Hepatocyte (in vitro differentiated cells): Measurements from ENCODE around the gene ANTXR2. TPM values are rescaled to one million over a fixed set of nuclear protein-coding genes. Genes with fewer than 3 reads are reported as not detected.
A peak's percentile ranks its signal among the peaks of the same experiment; 100 is the strongest.

Experiments
- DNase-seq: peaks from one replicate; pipeline ENCODE4 v3.0.0-alpha.2; 2016; ENCODE audit warnings: low spot score
- H2AFZ ChIP-seq: fragments of 200-600 bp; sonication (generic); 2 replicates; pipeline ENCODE4 v1.6.0; 2016; ENCODE audit warnings: antibody characterized with exemption, mild to moderate bottlenecking
- H3K27ac ChIP-seq: fragments of 200-600 bp; sonication (generic); 2 replicates; pipeline ENCODE4 v1.5.1; 2016; ENCODE audit warnings: mild to moderate bottlenecking
- H3K27me3 ChIP-seq: fragments of 200-600 bp; sonication (generic); 2 replicates; pipeline ENCODE4 v1.6.1; 2016
- H3K36me3 ChIP-seq: fragments of 200-600 bp; sonication (generic); replicated peaks from 2 replicates; pipeline ENCODE4 v1.5.1; 2016; ENCODE audit warnings: low read depth; ENCODE audit not compliant: insufficient read depth
- H3K4me1 ChIP-seq: fragments of 200-600 bp; sonication (generic); 2 replicates; pipeline ENCODE4 v1.5.1; 2016; ENCODE audit warnings: mild to moderate bottlenecking, moderate library complexity; ENCODE audit not compliant: insufficient read depth
- H3K4me2 ChIP-seq: fragments of 200-600 bp; sonication (generic); 2 replicates; pipeline ENCODE4 v1.6.0; 2016
- H3K4me3 ChIP-seq: fragments of 200-600 bp; sonication (generic); 2 replicates; pipeline ENCODE4 v1.5.1; 2016; ENCODE audit warnings: mild to moderate bottlenecking
- H3K79me2 ChIP-seq: fragments of 200-600 bp; sonication (generic); 2 replicates; pipeline ENCODE4 v1.6.0; 2017; ENCODE audit warnings: mild to moderate bottlenecking
- H3K9me2 ChIP-seq: fragments of 200-600 bp; sonication (generic); replicated peaks from 2 replicates; pipeline ENCODE4 v1.6.0; 2017; ENCODE audit warnings: mild to moderate bottlenecking; ENCODE audit not compliant: insufficient read depth
- H3K9me3 ChIP-seq: fragments of 200-600 bp; sonication (generic); 2 replicates; pipeline ENCODE4 v1.5.1; 2016; ENCODE audit warnings: low read depth, mild to moderate bottlenecking
- H4K20me1 ChIP-seq: fragments of 200-600 bp; sonication (generic); 2 replicates; pipeline ENCODE4 v1.6.0; 2016; ENCODE audit warnings: mild to moderate bottlenecking; ENCODE audit not compliant: insufficient read depth, poor library complexity, severe bottlenecking
- EZH2 ChIP-seq: fragments of 200-600 bp; sonication (generic); IDR thresholded peaks from 2 replicates; pipeline ENCODE4 v1.6.1; 2016; ENCODE audit warnings: antibody characterized with exemption, mild to moderate bottlenecking, borderline replicate concordance
- EZH2phosphoT487 ChIP-seq: fragments of 200-600 bp; sonication (generic); IDR thresholded peaks from one replicate; pipeline ENCODE4 v1.6.1; 2018; ENCODE audit warnings: antibody characterized with exemption, mild to moderate bottlenecking, low read depth, moderate library complexity; ENCODE audit not compliant: unreplicated experiment, severe bottlenecking
- WGBS: methylation state at CpG from one replicate; pipeline ENCODE4 v1.1.6; 2016; ENCODE audit warnings: low lambda C conversion rate; ENCODE audit errors: missing lambda C conversion rate; 5-methylcytosine and 5-hydroxymethylcytosine counted together
- polyA plus RNA-seq: library from polyadenylated mRNA; unstranded; fragments of >200 nt; fragmentation: Nextera tagmentation; extraction: Ambion mirVana; gene quantifications from 2 replicates; pipeline ENCODE4 v1.2.1, GENCODE V29; 2016
- total RNA-seq: library from RNA; depleted of rRNA; stranded (reverse); fragments of >200 nt; gene quantifications from 2 replicates; pipeline ENCODE4 v1.2.3, GENCODE V29; 2014

The ANTXR2 gene
- total and polyA plus RNA-seq, 2 experiments from 2014 or later = 25.2 to 46.5 TPM

DNA sequence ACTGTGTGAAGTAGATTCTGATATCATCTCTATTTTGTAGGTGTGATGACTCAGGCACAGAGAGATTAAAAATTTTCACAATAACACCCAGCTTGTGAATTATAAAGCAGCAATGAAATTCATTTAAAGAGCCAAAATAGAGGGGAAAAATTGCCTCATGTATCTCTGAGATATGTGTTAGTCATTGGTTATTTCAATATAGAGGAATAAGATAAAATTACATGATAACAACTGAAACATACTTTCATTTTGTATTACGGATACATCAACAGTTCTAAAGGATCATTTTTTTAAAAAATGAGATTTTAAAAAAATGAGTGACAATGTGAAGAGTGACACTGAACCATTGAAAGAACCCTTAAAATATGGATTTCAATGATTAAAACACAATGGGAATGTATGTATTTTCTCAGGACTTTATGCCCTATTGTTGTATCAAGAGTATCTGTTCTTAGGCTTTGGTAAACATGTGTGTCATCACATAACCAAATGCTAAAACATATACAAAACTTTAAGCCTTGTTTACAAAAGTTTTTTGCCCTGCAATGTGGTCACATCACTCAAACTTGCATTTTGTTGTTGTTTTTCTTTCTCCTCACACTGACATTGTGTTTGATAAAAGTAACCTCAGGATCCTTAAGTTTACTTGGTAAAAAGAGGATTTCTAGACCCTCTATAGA is 221.3 kb downstream of the ANTXR2 start:
- H3K79me2 ChIP-seq = no peaks in the 10 kb centered on the region
- peak overlapping the region; percentile 6 for H2AFZ ChIP-seq
- no peaks in the 10 kb centered on the region for H3K9me3 ChIP-seq
- no peaks in the 10 kb centered on the region for H4K20me1 ChIP-seq
- 89% methylated on average over 1 of the region's 1 CpG for WGBS
- TF ChIP-seq EZH2phosphoT487 (no peak), EZH2 (no peak)
- H3K9me2 ChIP-seq = no peaks in the 10 kb centered on the region
- H3K36me3 ChIP-seq = no peaks in the 10 kb centered on the region
- no peaks in the 10 kb centered on the region for H3K27me3 ChIP-seq
- H3K27ac ChIP-seq = peak overlapping the region; percentile 8
- H3K4me3 ChIP-seq = no peak overlapping the region
- no peak overlapping the region for H3K4me2 ChIP-seq
- H3K4me1 ChIP-seq = no peaks in the 10 kb centered on the region
- no peak for DNase-seq

Other genes with a start within 250 kb of the ANTXR2 start
- gene PRDM8, start 124.3 kb upstream of the ANTXR2 start, total RNA-seq = 0.40 and 1.8 TPM in 2 replicates
- gene PRDM8, start 124.3 kb upstream of the ANTXR2 start, polyA plus RNA-seq = 0.65 and 0.66 TPM in 2 replicates
- 0.04 TPM in 1 of 2 replicates, not detected in the other for gene FGF5, start 193.4 kb upstream of the ANTXR2 start, total RNA-seq
- 0.04 and 0.42 TPM in 2 replicates for gene FGF5, start 193.4 kb upstream of the ANTXR2 start, polyA plus RNA-seq